GM23338 (cell line): ENCODE data around the gene AOPEP. TPM values are rescaled to one million over a fixed set of nuclear protein-coding genes. Genes with fewer than 3 reads are reported as not detected.

Experiments used
- ATAC-seq: fragments of 200-7000 bp; cut with Tn5 transposase; 3 replicates; pipeline ENCODE4 v1.9.1; 2020
- DNase-seq: peaks from one replicate; pipeline ENCODE4 v3.0.0-alpha.2; 2015; ENCODE audit warnings: low spot score
- H2AFZ ChIP-seq: fragments of 200-600 bp; sonication (generic); 2 replicates; pipeline ENCODE4 v1.8.0; 2016; ENCODE audit warnings: antibody characterized with exemption, mild to moderate bottlenecking, moderate library complexity
- H3F3A ChIP-seq: fragments of 200-600 bp; sonication (generic); replicated peaks from 2 replicates; pipeline ENCODE4 v1.8.0; 2017; ENCODE audit warnings: antibody characterized with exemption, mixed run types, low read depth
- H3K27ac ChIP-seq: fragments of 200-600 bp; sonication (generic); 2 replicates; pipeline ENCODE4 v1.6.1; 2016; ENCODE audit warnings: low read depth
- H3K27me3 ChIP-seq: fragments of 200-600 bp; sonication (generic); 2 replicates; pipeline ENCODE4 v1.8.0; 2016; ENCODE audit warnings: mild to moderate bottlenecking, mixed run types, moderate library complexity; ENCODE audit not compliant: insufficient read depth
- H3K36me3 ChIP-seq: fragments of 200-600 bp; sonication (generic); 2 replicates; pipeline ENCODE4 v1.8.0; 2016; ENCODE audit warnings: mild to moderate bottlenecking; ENCODE audit not compliant: insufficient read depth
- H3K4me1 ChIP-seq: fragments of 200-600 bp; sonication (generic); 2 replicates; pipeline ENCODE4 v1.8.0; 2016; ENCODE audit warnings: mild to moderate bottlenecking, moderate library complexity; ENCODE audit not compliant: insufficient read depth
- H3K4me2 ChIP-seq: fragments of 200-600 bp; sonication (generic); 2 replicates; pipeline ENCODE4 v1.7.1; 2017; ENCODE audit warnings: mixed run types
- H3K4me3 ChIP-seq: fragments of 200-600 bp; sonication (generic); 2 replicates; pipeline ENCODE4 v1.6.1; 2016; ENCODE audit warnings: mixed run types
- H3K79me2 ChIP-seq: fragments of 200-600 bp; sonication (generic); replicated peaks from 2 replicates; pipeline ENCODE4 v1.8.0; 2017; ENCODE audit warnings: mild to moderate bottlenecking; ENCODE audit not compliant: insufficient read depth
- H3K9me2 ChIP-seq: fragments of 200-600 bp; sonication (generic); 2 replicates; pipeline ENCODE4 v1.8.0; 2017; ENCODE audit not compliant: insufficient read depth
- H4K20me1 ChIP-seq: fragments of 200-600 bp; sonication (generic); replicated peaks from 2 replicates; pipeline ENCODE4 v1.8.0; 2017; ENCODE audit warnings: mild to moderate bottlenecking; ENCODE audit not compliant: insufficient read depth
- H3K27ac Mint-ChIP-seq: 2 replicates; pipeline ENCODE4 v1.8.0; 2020; ENCODE audit warnings: inconsistent platforms, mild to moderate bottlenecking, moderate library complexity, mixed read lengths
- H3K27me3 Mint-ChIP-seq: 3 replicates; pipeline ENCODE4 v1.8.0; 2022; ENCODE audit warnings: low read depth, mild to moderate bottlenecking, moderate library complexity, mixed read lengths, inconsistent platforms; ENCODE audit not compliant: insufficient read depth, poor library complexity
- H3K36me3 Mint-ChIP-seq: 3 replicates; pipeline ENCODE4 v1.8.0; 2021; ENCODE audit warnings: low read depth, mild to moderate bottlenecking, inconsistent platforms, moderate library complexity, mixed read lengths
- H3K4me1 Mint-ChIP-seq: 3 replicates; pipeline ENCODE4 v1.8.0; 2020; ENCODE audit warnings: mild to moderate bottlenecking, inconsistent platforms, mixed read lengths
- H3K4me3 Mint-ChIP-seq: 3 replicates; pipeline ENCODE4 v1.8.0; 2021; ENCODE audit warnings: moderate library complexity, mild to moderate bottlenecking, inconsistent platforms, mixed read lengths
- H3K9me3 Mint-ChIP-seq: 3 replicates; pipeline ENCODE4 v1.8.0; 2020; ENCODE audit warnings: moderate library complexity, mild to moderate bottlenecking, inconsistent platforms, mixed read lengths
- CTCF ChIP-seq, 2 experiments: fragments of 200-600 bp in 1 of 2; sonication (generic) in 1 of 2; conservative IDR thresholded peaks; 2 replicates each; pipeline versions ENCODE4 v1.5.1 to v1.6.1; 2016 to 2017; ENCODE audit warnings: antibody characterized with exemption in 2 of 2, low read depth in 2 of 2, mild to moderate bottlenecking in 2 of 2, moderate library complexity in 1 of 2
- EZH2 ChIP-seq: fragments of 200-600 bp; sonication (generic); IDR thresholded peaks from one replicate; pipeline ENCODE4 v1.8.0; 2017; ENCODE audit warnings: antibody characterized with exemption, mild to moderate bottlenecking, low read depth; ENCODE audit not compliant: unreplicated experiment
- EZH2phosphoT487 ChIP-seq: fragments of 200-600 bp; sonication (generic); IDR thresholded peaks from one replicate; pipeline ENCODE4 v1.8.1; 2018; ENCODE audit warnings: antibody characterized with exemption; ENCODE audit not compliant: unreplicated experiment
- NANOG ChIP-seq: IDR thresholded peaks from 2 replicates; pipeline ENCODE4 v1.6.1; 2016; ENCODE audit warnings: antibody characterized with exemption, borderline replicate concordance
- STAT1 ChIP-seq: IDR thresholded peaks from one replicate; pipeline ENCODE4 v1.6.1; 2016; ENCODE audit warnings: antibody characterized with exemption; ENCODE audit not compliant: unreplicated experiment
- ZNF114 ChIP-seq: fragments of 250-450 bp; sonication (Bioruptor Pico); IDR thresholded peaks from 2 replicates; pipeline ENCODE4 v1.5.0; 2020; ENCODE audit warnings: mild to moderate bottlenecking, moderate library complexity
- polyA plus RNA-seq: library from polyadenylated mRNA; unstranded; fragments of >200 nt; fragmentation: Nextera tagmentation; extraction: Ambion mirVana; gene quantifications from 2 replicates; pipeline ENCODE4 v1.2.1, GENCODE V29; 2016
- total RNA-seq: library from RNA; depleted of rRNA; stranded (reverse); fragments of >200 nt; shearing (Covaris generic); gene quantifications from 2 replicates; pipeline ENCODE4 v1.2.3, GENCODE V29; 2014
- TF ChIP-seq, protein P1 (sequence below): fragments of 250-450 bp; sonication (Bioruptor Pico); IDR thresholded peaks from 2 replicates; pipeline ENCODE4 v1.5.0; 2020; ENCODE audit warnings: mild to moderate bottlenecking, moderate library complexity
- TF ChIP-seq, protein P2 (sequence below): IDR thresholded peaks from 2 replicates; pipeline ENCODE4 v1.6.1; 2016; ENCODE audit warnings: antibody characterized with exemption
- TF ChIP-seq, protein P3 (sequence below): IDR thresholded peaks from one replicate; pipeline ENCODE4 v1.6.1; 2018; ENCODE audit warnings: antibody characterized with exemption; ENCODE audit not compliant: unreplicated experiment

The AOPEP gene
- total and polyA plus RNA-seq, 2 experiments from 2014 or later, result 7.0 to 16.5 TPM

DNA sequence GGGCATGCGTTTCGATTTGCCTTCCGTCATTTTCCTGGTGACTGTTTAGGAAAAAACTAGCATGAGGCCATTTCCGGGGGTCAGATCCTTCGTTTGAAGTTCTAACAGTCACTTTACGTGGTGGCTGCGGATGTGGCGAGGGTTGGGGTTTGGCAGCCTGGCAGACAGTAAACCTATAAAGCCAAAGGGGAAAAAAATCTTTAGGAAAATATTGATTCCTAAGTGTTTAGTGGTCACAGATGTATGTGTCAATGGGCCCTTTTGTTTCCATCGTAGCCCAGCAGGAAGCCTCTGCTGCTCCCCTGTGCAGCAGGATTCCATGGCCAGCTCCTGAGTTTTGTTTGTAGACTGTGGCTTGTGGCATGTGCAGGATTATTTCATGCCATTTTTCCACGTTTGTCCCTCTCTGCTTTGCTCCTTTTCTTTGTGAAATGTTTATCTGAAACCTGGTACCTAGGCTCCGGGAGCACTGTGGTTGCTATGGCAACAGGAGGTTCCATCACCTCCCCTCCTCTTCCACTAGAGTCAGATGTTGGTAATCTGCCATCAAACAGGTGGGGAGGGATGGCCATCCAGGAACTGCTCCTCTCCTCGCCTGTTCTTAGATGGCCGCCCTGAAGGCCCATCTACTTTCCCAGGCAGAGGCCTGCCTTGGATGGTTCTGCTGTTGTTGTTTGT lies 202.3 kb downstream of the AOPEP start (continued):
- TF ChIP-seq, protein P1, sequence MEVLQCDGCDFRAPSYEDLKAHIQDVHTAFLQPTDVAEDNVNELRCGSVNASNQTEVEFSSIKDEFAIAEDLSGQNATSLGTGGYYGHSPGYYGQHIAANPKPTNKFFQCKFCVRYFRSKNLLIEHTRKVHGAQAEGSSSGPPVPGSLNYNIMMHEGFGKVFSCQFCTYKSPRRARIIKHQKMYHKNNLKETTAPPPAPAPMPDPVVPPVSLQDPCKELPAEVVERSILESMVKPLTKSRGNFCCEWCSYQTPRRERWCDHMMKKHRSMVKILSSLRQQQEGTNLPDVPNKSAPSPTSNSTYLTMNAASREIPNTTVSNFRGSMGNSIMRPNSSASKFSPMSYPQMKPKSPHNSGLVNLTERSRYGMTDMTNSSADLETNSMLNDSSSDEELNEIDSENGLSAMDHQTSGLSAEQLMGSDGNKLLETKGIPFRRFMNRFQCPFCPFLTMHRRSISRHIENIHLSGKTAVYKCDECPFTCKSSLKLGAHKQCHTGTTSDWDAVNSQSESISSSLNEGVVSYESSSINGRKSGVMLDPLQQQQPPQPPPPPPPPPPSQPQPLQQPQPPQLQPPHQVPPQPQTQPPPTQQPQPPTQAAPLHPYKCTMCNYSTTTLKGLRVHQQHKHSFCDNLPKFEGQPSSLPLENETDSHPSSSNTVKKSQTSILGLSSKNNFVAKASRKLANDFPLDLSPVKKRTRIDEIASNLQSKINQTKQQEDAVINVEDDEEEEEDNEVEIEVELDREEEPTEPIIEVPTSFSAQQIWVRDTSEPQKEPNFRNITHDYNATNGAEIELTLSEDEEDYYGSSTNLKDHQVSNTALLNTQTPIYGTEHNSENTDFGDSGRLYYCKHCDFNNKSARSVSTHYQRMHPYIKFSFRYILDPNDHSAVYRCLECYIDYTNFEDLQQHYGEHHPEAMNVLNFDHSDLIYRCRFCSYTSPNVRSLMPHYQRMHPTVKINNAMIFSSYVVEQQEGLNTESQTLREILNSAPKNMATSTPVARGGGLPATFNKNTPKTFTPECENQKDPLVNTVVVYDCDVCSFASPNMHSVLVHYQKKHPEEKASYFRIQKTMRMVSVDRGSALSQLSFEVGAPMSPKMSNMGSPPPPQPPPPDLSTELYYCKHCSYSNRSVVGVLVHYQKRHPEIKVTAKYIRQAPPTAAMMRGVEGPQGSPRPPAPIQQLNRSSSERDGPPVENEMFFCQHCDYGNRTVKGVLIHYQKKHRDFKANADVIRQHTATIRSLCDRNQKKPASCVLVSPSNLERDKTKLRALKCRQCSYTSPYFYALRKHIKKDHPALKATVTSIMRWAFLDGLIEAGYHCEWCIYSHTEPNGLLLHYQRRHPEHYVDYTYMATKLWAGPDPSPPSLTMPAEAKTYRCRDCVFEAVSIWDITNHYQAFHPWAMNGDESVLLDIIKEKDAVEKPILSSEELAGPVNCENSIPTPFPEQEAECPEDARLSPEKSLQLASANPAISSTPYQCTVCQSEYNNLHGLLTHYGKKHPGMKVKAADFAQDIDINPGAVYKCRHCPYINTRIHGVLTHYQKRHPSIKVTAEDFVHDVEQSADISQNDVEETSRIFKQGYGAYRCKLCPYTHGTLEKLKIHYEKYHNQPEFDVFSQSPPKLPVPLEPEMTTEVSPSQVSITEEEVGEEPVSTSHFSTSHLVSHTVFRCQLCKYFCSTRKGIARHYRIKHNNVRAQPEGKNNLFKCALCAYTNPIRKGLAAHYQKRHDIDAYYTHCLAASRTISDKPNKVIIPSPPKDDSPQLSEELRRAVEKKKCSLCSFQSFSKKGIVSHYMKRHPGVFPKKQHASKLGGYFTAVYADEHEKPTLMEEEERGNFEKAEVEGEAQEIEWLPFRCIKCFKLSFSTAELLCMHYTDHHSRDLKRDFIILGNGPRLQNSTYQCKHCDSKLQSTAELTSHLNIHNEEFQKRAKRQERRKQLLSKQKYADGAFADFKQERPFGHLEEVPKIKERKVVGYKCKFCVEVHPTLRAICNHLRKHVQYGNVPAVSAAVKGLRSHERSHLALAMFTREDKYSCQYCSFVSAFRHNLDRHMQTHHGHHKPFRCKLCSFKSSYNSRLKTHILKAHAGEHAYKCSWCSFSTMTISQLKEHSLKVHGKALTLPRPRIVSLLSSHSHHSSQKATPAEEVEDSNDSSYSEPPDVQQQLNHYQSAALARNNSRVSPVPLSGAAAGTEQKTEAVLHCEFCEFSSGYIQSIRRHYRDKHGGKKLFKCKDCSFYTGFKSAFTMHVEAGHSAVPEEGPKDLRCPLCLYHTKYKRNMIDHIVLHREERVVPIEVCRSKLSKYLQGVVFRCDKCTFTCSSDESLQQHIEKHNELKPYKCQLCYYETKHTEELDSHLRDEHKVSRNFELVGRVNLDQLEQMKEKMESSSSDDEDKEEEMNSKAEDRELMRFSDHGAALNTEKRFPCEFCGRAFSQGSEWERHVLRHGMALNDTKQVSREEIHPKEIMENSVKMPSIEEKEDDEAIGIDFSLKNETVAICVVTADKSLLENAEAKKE (CRISPR knock-in tag), result no peak
- no peak for TF ChIP-seq EZH2
- TF ChIP-seq ZNF114 (CRISPR knock-in tag), result no peak
- TF ChIP-seq CTCF (conservative IDR thresholded peaks at IDR 0.05; ENCODE audit: low read depth in 2 of 2), result no peak
- TF ChIP-seq NANOG, result no peak
- no peak for TF ChIP-seq EZH2phosphoT487
- no peak for TF ChIP-seq STAT1

GRCh38 chr9:94929369-94929756 lies 202.9 kb downstream of the AOPEP start:
- no peaks in the 10 kb centered on the region; the same call in 2 of the 3 replicates for H3K9me3 Mint-ChIP-seq
- Histone ChIP-seq H3K4me1 (no peaks in the 10 kb centered on the region), H2AFZ (no peak overlapping the region), H3K27me3 (no peaks in the 10 kb centered on the region), H3K4me3 (no peak overlapping the region), H3K4me2 (no peak overlapping the region), H3K9me2 (no peaks in the 10 kb centered on the region), H4K20me1 (no peaks in the 10 kb centered on the region), H3F3A (no peaks in the 10 kb centered on the region), H3K27ac (no peak overlapping the region), H3K79me2 (no peaks in the 10 kb centered on the region), H3K36me3 (no peaks in the 10 kb centered on the region)
- H3K27me3 Mint-ChIP-seq, result peaks cover 6% of the 10 kb centered on the region
- peaks cover 5% of the 10 kb centered on the region; the same call in 1 of the 3 replicates for H3K36me3 Mint-ChIP-seq
- DNase-seq (no peak), ATAC-seq (no peak)
- peaks cover 21% of the 10 kb centered on the region for H3K4me1 Mint-ChIP-seq
- no peak overlapping the region for H3K27ac Mint-ChIP-seq
- no peak overlapping the region for H3K4me3 Mint-ChIP-seq
- TF ChIP-seq, protein P2, sequence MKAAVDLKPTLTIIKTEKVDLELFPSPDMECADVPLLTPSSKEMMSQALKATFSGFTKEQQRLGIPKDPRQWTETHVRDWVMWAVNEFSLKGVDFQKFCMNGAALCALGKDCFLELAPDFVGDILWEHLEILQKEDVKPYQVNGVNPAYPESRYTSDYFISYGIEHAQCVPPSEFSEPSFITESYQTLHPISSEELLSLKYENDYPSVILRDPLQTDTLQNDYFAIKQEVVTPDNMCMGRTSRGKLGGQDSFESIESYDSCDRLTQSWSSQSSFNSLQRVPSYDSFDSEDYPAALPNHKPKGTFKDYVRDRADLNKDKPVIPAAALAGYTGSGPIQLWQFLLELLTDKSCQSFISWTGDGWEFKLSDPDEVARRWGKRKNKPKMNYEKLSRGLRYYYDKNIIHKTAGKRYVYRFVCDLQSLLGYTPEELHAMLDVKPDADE, result no peak
- TF ChIP-seq CTCF (conservative IDR thresholded peaks at IDR 0.05; ENCODE audit: low read depth in 2 of 2) (no peak), EZH2 (no peak), EZH2phosphoT487 (no peak)
- TF ChIP-seq, protein P3, sequence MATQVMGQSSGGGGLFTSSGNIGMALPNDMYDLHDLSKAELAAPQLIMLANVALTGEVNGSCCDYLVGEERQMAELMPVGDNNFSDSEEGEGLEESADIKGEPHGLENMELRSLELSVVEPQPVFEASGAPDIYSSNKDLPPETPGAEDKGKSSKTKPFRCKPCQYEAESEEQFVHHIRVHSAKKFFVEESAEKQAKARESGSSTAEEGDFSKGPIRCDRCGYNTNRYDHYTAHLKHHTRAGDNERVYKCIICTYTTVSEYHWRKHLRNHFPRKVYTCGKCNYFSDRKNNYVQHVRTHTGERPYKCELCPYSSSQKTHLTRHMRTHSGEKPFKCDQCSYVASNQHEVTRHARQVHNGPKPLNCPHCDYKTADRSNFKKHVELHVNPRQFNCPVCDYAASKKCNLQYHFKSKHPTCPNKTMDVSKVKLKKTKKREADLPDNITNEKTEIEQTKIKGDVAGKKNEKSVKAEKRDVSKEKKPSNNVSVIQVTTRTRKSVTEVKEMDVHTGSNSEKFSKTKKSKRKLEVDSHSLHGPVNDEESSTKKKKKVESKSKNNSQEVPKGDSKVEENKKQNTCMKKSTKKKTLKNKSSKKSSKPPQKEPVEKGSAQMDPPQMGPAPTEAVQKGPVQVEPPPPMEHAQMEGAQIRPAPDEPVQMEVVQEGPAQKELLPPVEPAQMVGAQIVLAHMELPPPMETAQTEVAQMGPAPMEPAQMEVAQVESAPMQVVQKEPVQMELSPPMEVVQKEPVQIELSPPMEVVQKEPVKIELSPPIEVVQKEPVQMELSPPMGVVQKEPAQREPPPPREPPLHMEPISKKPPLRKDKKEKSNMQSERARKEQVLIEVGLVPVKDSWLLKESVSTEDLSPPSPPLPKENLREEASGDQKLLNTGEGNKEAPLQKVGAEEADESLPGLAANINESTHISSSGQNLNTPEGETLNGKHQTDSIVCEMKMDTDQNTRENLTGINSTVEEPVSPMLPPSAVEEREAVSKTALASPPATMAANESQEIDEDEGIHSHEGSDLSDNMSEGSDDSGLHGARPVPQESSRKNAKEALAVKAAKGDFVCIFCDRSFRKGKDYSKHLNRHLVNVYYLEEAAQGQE, result no peak
